HUES6 (cell line): ENCODE results near the gene ALDH4A1.

Experiments
- H3K27ac ChIP-seq: 2 replicates; pipeline ENCODE4 v1.7.0; 2013; ENCODE audit warnings: low read depth, mild to moderate bottlenecking, low read length, inconsistent platforms
- H3K27me3 ChIP-seq: 2 replicates; pipeline ENCODE4 v1.6.1; 2013; ENCODE audit warnings: low read length; ENCODE audit not compliant: control insufficient read depth, insufficient read depth
- H3K36me3 ChIP-seq: 2 replicates; pipeline ENCODE4 v1.6.1; 2013; ENCODE audit warnings: low read length; ENCODE audit not compliant: control insufficient read depth, insufficient read depth
- H3K4me1 ChIP-seq: 2 replicates; pipeline ENCODE4 v1.6.1; 2013; ENCODE audit warnings: low read length; ENCODE audit not compliant: control insufficient read depth, insufficient read depth
- H3K4me3 ChIP-seq: 2 replicates; pipeline ENCODE4 v1.5.1; 2013; ENCODE audit warnings: low read depth, low read length
- H3K9ac ChIP-seq: one replicate; pipeline ENCODE4 v1.6.1; 2013; ENCODE audit warnings: mild to moderate bottlenecking, low read length
- H3K9me3 ChIP-seq: 2 replicates; pipeline ENCODE4 v1.6.1; 2013; ENCODE audit warnings: low read depth, low read length; ENCODE audit not compliant: control insufficient read depth, insufficient read depth

Gene ALDH4A1

GRCh38 chr1:18937539-18937938 lies 35.2 kb upstream of the ALDH4A1 start:
- no peak overlapping the region for H3K9ac ChIP-seq
- H3K9me3 ChIP-seq, result no peaks in the 10 kb centered on the region
- peaks cover 75% of the 10 kb centered on the region for H3K4me1 ChIP-seq
- H3K27me3 ChIP-seq, result no peaks in the 10 kb centered on the region
- no peak overlapping the region for H3K4me3 ChIP-seq
- no peak overlapping the region for H3K27ac ChIP-seq
- no peaks in the 10 kb centered on the region for H3K36me3 ChIP-seq

DNA sequence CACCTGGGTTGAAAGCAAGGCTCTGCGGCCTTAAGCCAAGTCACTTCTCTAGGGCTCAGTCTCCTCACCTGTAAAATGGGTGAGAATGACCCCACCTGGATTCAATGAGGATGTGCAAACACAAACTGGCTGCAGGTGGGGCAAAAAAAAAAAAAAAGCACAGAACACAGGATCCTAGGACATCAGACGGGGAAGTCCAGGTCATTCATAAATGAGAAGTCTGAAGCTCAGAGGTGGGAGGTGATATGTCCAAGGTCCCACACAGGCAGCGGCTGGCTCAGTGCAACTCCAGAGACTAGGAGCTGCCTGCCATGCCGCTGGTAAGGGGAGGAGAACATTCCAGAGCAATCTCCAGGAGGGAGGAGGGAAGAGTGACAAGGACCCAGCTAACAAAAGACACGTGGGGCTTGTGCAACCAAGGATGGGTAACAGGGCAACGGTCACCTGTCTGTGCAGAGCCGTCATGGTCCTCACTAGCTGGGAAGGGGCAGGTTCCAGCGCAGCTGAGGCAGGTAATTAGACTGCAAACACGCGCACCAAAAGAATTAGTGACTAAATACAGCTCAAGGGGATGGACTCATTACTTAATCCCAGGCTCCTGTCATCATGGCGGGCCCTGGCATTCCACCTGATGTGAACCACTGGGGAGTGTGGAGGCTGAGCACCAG lies 34.6 kb upstream of the ALDH4A1 start:
- H3K4me1 ChIP-seq, result peaks cover 76% of the 10 kb centered on the region
- no peak overlapping the region for H3K27ac ChIP-seq
- no peak overlapping the region for H3K4me3 ChIP-seq
- H3K36me3 ChIP-seq, result no peaks in the 10 kb centered on the region
- H3K9ac ChIP-seq, result no peak overlapping the region
- H3K9me3 ChIP-seq, result no peaks in the 10 kb centered on the region
- no peaks in the 10 kb centered on the region for H3K27me3 ChIP-seq

GRCh38 chr1:18936471-18936813 lies 34.1 kb upstream of the ALDH4A1 start:
- Histone ChIP-seq H3K9ac (no peak overlapping the region), H3K4me1 (peaks cover 76% of the 10 kb centered on the region), H3K27ac (no peak overlapping the region), H3K9me3 (no peaks in the 10 kb centered on the region), H3K36me3 (no peaks in the 10 kb centered on the region), H3K27me3 (no peaks in the 10 kb centered on the region), H3K4me3 (no peak overlapping the region)

GRCh38 chr1:18934205-18935000 lies 32.0 kb upstream of the ALDH4A1 start:
- Histone ChIP-seq H3K36me3 (no peaks in the 10 kb centered on the region), H3K9ac (no peak overlapping the region), H3K27me3 (no peaks in the 10 kb centered on the region), H3K27ac (no peak overlapping the region), H3K4me3 (no peak overlapping the region), H3K4me1 (peaks cover 71% of the 10 kb centered on the region), H3K9me3 (no peaks in the 10 kb centered on the region)

GRCh38 chr1:18932879-18933278 lies 30.5 kb upstream of the ALDH4A1 start:
- H3K27me3 ChIP-seq, result no peaks in the 10 kb centered on the region
- H3K4me1 ChIP-seq, result peaks cover 67% of the 10 kb centered on the region
- no peak overlapping the region for H3K27ac ChIP-seq
- H3K9me3 ChIP-seq, result no peaks in the 10 kb centered on the region
- no peak overlapping the region for H3K9ac ChIP-seq
- no peaks in the 10 kb centered on the region for H3K36me3 ChIP-seq
- no peak overlapping the region for H3K4me3 ChIP-seq

DNA sequence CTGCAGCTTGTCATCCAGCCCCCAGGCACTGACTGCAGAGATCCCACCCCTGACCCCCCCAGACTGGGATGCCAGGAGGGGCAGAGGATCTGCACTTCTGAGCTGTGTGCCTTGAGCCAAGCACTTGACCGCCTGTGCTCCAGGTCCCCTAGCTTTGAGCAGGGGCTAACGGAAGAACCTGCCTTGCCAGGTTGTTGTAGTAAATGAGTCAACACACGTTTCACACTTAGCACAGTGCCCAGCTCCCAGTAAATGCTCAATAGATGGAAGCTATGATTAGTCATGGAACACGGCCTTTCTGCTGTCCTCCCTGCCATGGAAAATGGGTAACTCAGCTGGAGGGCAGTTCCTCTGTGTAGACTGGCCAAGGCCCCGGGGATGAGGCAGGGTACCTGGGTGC lies 30.0 kb upstream of the ALDH4A1 start:
- H3K36me3 ChIP-seq, result no peaks in the 10 kb centered on the region
- peak overlapping the region; percentile 14 for H3K9ac ChIP-seq
- H3K27ac ChIP-seq, result no peak overlapping the region
- H3K4me3 ChIP-seq, result no peak overlapping the region
- no peaks in the 10 kb centered on the region for H3K27me3 ChIP-seq
- H3K4me1 ChIP-seq, result peaks cover 70% of the 10 kb centered on the region
- H3K9me3 ChIP-seq, result no peaks in the 10 kb centered on the region

DNA sequence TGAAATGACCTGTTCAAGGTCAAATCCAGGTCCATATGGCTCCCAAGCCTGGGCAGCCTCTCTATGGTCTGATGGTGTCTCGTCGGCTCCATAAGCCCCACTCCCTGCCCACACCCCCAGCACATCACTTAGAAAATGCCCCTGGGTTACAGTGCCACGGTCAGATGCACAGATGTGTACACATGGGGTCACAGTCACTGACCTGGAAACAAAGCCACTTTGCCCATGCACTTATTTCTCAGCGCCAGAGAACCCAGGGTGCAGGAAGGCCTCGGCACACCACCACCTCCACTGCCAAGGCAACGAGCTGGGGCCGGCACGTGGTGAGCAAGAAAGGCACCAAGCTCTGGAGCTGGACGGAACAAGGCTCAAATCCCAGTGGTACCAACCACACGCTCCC lies 29.4 kb upstream of the ALDH4A1 start:
- Histone ChIP-seq H3K9me3 (no peaks in the 10 kb centered on the region), H3K36me3 (no peaks in the 10 kb centered on the region), H3K4me3 (no peak overlapping the region), H3K4me1 (peaks cover 70% of the 10 kb centered on the region), H3K27ac (no peak overlapping the region), H3K9ac (no peak overlapping the region), H3K27me3 (no peaks in the 10 kb centered on the region)

DNA sequence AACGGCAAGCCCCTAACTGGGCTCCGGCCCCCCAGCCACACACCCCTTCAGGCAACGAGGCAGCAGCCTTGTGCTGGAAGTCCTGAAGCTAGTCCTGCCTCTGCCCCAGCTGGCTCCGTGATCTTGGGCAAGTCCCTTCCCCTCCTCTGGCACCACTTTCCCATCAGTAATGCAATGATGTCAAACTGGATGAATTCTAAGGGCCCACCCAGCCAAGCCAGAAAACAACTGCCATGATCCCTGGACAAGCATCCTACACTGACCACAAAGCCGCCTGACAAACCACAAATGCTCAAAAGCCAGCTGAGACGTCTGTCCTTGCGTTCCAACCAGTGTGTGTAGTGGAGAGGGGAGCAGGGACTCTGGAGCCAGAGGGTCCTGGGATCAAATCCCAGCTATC lies 27.3 kb upstream of the ALDH4A1 start:
- Histone ChIP-seq H3K27me3 (no peaks in the 10 kb centered on the region), H3K9ac (no peak overlapping the region), H3K4me3 (no peak overlapping the region), H3K36me3 (no peaks in the 10 kb centered on the region), H3K9me3 (no peaks in the 10 kb centered on the region), H3K27ac (no peak overlapping the region), H3K4me1 (peaks cover 62% of the 10 kb centered on the region)

- Histone ChIP-seq H3K27ac (no peak overlapping the region), H3K4me3 (no peak overlapping the region), H3K4me1 (peaks cover 59% of the 10 kb centered on the region), H3K9ac (no peak overlapping the region), H3K9me3 (no peaks in the 10 kb centered on the region), H3K36me3 (no peaks in the 10 kb centered on the region), H3K27me3 (no peaks in the 10 kb centered on the region)
Measured at GRCh38 chr1:18928985-18929384, 26.6 kb upstream of the ALDH4A1 start.

DNA sequence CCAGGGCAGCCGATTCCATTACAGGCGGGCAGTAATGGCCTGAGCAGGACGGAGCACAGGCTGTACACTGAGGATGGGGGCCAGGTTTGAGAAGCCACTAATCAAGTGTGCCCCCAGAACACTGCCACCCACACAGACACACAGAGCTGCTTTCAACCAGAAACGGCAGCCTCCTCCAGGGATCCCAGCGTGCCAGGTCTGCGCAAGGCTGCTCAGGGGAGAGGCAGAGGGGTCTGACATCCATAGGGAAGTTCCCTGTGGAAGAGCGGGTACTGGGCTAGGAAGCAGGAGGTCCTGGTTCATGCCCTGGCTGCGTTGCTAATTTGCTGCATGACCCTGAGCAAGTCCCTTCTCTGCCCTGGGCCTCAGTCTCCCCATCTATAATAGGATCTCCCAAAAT lies 26.1 kb upstream of the ALDH4A1 start:
- Histone ChIP-seq H3K4me3 (no peak overlapping the region), H3K27me3 (no peaks in the 10 kb centered on the region), H3K36me3 (no peaks in the 10 kb centered on the region), H3K4me1 (peaks cover 65% of the 10 kb centered on the region), H3K9me3 (no peaks in the 10 kb centered on the region), H3K9ac (no peak overlapping the region), H3K27ac (no peak overlapping the region)

DNA sequence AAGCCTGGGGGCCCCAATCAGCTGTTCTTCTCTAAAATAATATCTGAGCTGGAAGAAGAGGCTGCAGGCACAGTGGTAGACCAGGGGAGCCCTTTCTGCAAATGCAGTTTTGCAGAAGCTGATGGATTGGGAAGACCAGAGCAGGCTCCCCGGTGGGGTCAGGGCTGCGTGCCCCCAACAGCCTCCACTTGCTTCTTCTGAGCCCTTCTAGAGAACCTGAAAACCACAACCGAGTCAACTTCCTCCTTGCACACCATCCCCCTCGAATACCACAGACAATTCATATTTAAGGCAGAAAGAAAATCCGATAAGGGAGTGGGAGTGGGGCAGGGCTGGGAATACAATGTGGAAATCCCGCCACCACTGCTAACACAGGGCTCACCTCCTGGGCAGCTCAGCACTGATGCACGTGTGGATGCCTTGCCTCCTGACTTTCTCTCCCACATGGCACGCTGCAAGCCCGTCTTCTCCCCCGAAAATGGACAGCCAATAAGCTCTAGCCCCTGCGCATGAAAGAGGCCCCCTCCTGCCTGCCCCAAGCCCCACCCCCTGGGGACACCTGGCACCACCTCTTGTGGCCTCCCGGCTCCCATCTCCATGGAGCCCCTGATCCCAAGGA lies 25.4 kb upstream of the ALDH4A1 start:
- H3K27ac ChIP-seq, result no peak overlapping the region
- H3K4me3 ChIP-seq, result no peak overlapping the region
- H3K9me3 ChIP-seq, result no peaks in the 10 kb centered on the region
- H3K9ac ChIP-seq, result no peak overlapping the region
- H3K4me1 ChIP-seq, result peaks cover 66% of the 10 kb centered on the region
- H3K36me3 ChIP-seq, result no peaks in the 10 kb centered on the region
- no peaks in the 10 kb centered on the region for H3K27me3 ChIP-seq
